ENCODE results near the gene TLE5.

Gene TLE5

GRCh38 chr19:3061182-3062161, 823 bp downstream of the TLE5 start:
- H3K4me3 ChIP-seq (ENCODE audit: control insufficient read depth in 1 of 7, extremely low read depth in 1 of 7, insufficient read depth in 4 of 7, low read depth in 2 of 7, low read length in 6 of 7): peak overlapping the region; percentile 70 to 87 (median 80)
- H3K36me3 ChIP-seq (ENCODE audit: control insufficient read depth in 4 of 4, insufficient read depth in 4 of 4, low read length in 3 of 4): peaks cover 6 to 34% (median 27%) of the 10 kb centered on the region in 4 experiments
- POLR2A ChIA-PET: interaction anchor here (0.5 to 1.3 kb wide), 3 partner anchors 8 to 378 kb away, joined by 3 to 5 read pairs (median 4); no protein-coding TSS in a partner anchor
- H3K27me3 ChIP-seq (replicated peaks in 2 of 5; ENCODE audit: control insufficient read depth in 4 of 5, insufficient read depth in 5 of 5, low read length in 4 of 5): no peaks in the 10 kb centered on the region
- no peaks in the 10 kb centered on the region for H3K9me3 ChIP-seq (ENCODE audit: control extremely low read depth in 1 of 5, control insufficient read depth in 4 of 5, insufficient read depth in 2 of 5, low read depth in 1 of 5, low read length in 4 of 5)
- peak; percentile 66 to 84 (median 78) for DNase-seq
- peak overlapping the region; percentile 40 to 75 for H3K27ac ChIP-seq (ENCODE audit: insufficient read depth in 1 of 2, low read depth in 1 of 2, low read length in 2 of 2, poor library complexity in 1 of 2, severe bottlenecking in 2 of 2)
- under 1% methylated on average over 45 of the region's 88 CpGs for WGBS (ENCODE audit: insufficient coverage)
- H3K4me1 ChIP-seq (ENCODE audit: control extremely low read depth in 1 of 4, control insufficient read depth in 4 of 4, insufficient read depth in 4 of 4, low read length in 3 of 4): peaks cover 0 to 40% (median 31%) of the 10 kb centered on the region in 4 experiments
- CTCF ChIA-PET: interaction anchor here (0.8 to 2.4 kb wide), 3 partner anchors 14 to 99 kb away, joined by 3 to 13 read pairs (median 6); no protein-coding TSS in a partner anchor

GRCh38 chr19:3060857-3061181, 1.5 kb downstream of the TLE5 start:
- Histone ChIP-seq H3K27ac (ENCODE audit: insufficient read depth in 1 of 2, low read depth in 1 of 2, low read length in 2 of 2, poor library complexity in 1 of 2, severe bottlenecking in 2 of 2) (peak overlapping the region; percentile 40 to 58), H3K36me3 (ENCODE audit: control insufficient read depth in 4 of 4, insufficient read depth in 4 of 4, low read length in 3 of 4) (peaks cover 6 to 40% (median 30%) of the 10 kb centered on the region in 4 experiments), H3K27me3 (replicated peaks in 2 of 5; ENCODE audit: control insufficient read depth in 4 of 5, insufficient read depth in 5 of 5, low read length in 4 of 5) (no peaks in the 10 kb centered on the region), H3K4me3 (ENCODE audit: control insufficient read depth in 1 of 7, extremely low read depth in 1 of 7, insufficient read depth in 4 of 7, low read depth in 2 of 7, low read length in 6 of 7) (peak overlapping the region; percentile 70 to 87 (median 80)), H3K9me3 (ENCODE audit: control extremely low read depth in 1 of 5, control insufficient read depth in 4 of 5, insufficient read depth in 2 of 5, low read depth in 1 of 5, low read length in 4 of 5) (no peaks in the 10 kb centered on the region), H3K4me1 (ENCODE audit: control extremely low read depth in 1 of 4, control insufficient read depth in 4 of 4, insufficient read depth in 4 of 4, low read length in 3 of 4) (peaks cover 0 to 36% (median 27%) of the 10 kb centered on the region in 4 experiments)
- DNase-seq: no peak
- 5% methylated on average over 3 of the region's 4 CpGs for WGBS (ENCODE audit: insufficient coverage)
- ChIA-PET POLR2A (interaction anchor here (0.8 kb wide), 1 partner anchor 38 kb away, joined by 3 read pairs; no protein-coding TSS in a partner anchor), CTCF (interaction anchor here (0.8 to 2.4 kb wide), 3 partner anchors 14 to 98 kb away, joined by 3 to 13 read pairs (median 6); no protein-coding TSS in a partner anchor)

GRCh38 chr19:3059653-3060052, 2.6 kb downstream of the TLE5 start:
- Histone ChIP-seq H3K9me3 (ENCODE audit: control extremely low read depth in 1 of 5, control insufficient read depth in 4 of 5, insufficient read depth in 2 of 5, low read depth in 1 of 5, low read length in 4 of 5) (no peaks in the 10 kb centered on the region), H3K4me1 (ENCODE audit: control extremely low read depth in 1 of 4, control insufficient read depth in 4 of 4, insufficient read depth in 4 of 4, low read length in 3 of 4) (peaks cover 0 to 28% (median 23%) of the 10 kb centered on the region in 4 experiments), H3K36me3 (ENCODE audit: control insufficient read depth in 4 of 4, insufficient read depth in 4 of 4, low read length in 3 of 4) (peaks cover 10 to 51% (median 39%) of the 10 kb centered on the region in 4 experiments), H3K27ac (ENCODE audit: insufficient read depth in 1 of 2, low read depth in 1 of 2, low read length in 2 of 2, poor library complexity in 1 of 2, severe bottlenecking in 2 of 2) (no peak overlapping the region), H3K4me3 (ENCODE audit: control insufficient read depth in 1 of 7, extremely low read depth in 1 of 7, insufficient read depth in 4 of 7, low read depth in 2 of 7, low read length in 6 of 7) (peak overlapping the region in 1 of 7 experiments; percentile 84), H3K27me3 (replicated peaks in 2 of 5; ENCODE audit: control insufficient read depth in 4 of 5, insufficient read depth in 5 of 5, low read length in 4 of 5) (no peaks in the 10 kb centered on the region)
- 91% methylated on average over 16 of the region's 16 CpGs for WGBS (ENCODE audit: insufficient coverage)
- ChIA-PET POLR2A (no interaction called here), CTCF (interaction anchor here (0.9 to 2.4 kb wide), 3 partner anchors 16 to 21 kb away, joined by 3 to 13 read pairs (median 6); no protein-coding TSS in a partner anchor)
- no peak for DNase-seq

GRCh38 chr19:3058821-3059314, 3.4 kb downstream of the TLE5 start:
- no peak overlapping the region for H3K4me3 ChIP-seq (ENCODE audit: control insufficient read depth in 1 of 7, extremely low read depth in 1 of 7, insufficient read depth in 4 of 7, low read depth in 2 of 7, low read length in 6 of 7)
- H3K4me1 ChIP-seq (ENCODE audit: control extremely low read depth in 1 of 4, control insufficient read depth in 4 of 4, insufficient read depth in 4 of 4, low read length in 3 of 4): peaks cover 0 to 28% (median 22%) of the 10 kb centered on the region in 4 experiments
- H3K27ac ChIP-seq (ENCODE audit: insufficient read depth in 1 of 2, low read depth in 1 of 2, low read length in 2 of 2, poor library complexity in 1 of 2, severe bottlenecking in 2 of 2): no peak overlapping the region
- 96% methylated on average over 9 of the region's 10 CpGs for WGBS (ENCODE audit: insufficient coverage)
- H3K27me3 ChIP-seq (replicated peaks in 2 of 5; ENCODE audit: control insufficient read depth in 4 of 5, insufficient read depth in 5 of 5, low read length in 4 of 5): no peaks in the 10 kb centered on the region
- no peak for DNase-seq
- CTCF ChIA-PET: interaction anchor here (1.2 to 1.7 kb wide), 4 partner anchors 21 to 101 kb away, joined by 3 to 5 read pairs (median 4); no protein-coding TSS in a partner anchor
- POLR2A ChIA-PET: no interaction called here
- H3K36me3 ChIP-seq (ENCODE audit: control insufficient read depth in 4 of 4, insufficient read depth in 4 of 4, low read length in 3 of 4): peaks cover 14 to 59% (median 44%) of the 10 kb centered on the region in 4 experiments
- no peaks in the 10 kb centered on the region for H3K9me3 ChIP-seq (ENCODE audit: control extremely low read depth in 1 of 5, control insufficient read depth in 4 of 5, insufficient read depth in 2 of 5, low read depth in 1 of 5, low read length in 4 of 5)

- no peaks in the 10 kb centered on the region for H3K9me3 ChIP-seq (ENCODE audit: control extremely low read depth in 1 of 5, control insufficient read depth in 4 of 5, insufficient read depth in 2 of 5, low read depth in 1 of 5, low read length in 4 of 5)
- no peaks in the 10 kb centered on the region for H3K27me3 ChIP-seq (replicated peaks in 2 of 5; ENCODE audit: control insufficient read depth in 4 of 5, insufficient read depth in 5 of 5, low read length in 4 of 5)
- 99% methylated on average over 15 of the region's 20 CpGs for WGBS (ENCODE audit: insufficient coverage)
- H3K4me3 ChIP-seq (ENCODE audit: control insufficient read depth in 1 of 7, extremely low read depth in 1 of 7, insufficient read depth in 4 of 7, low read depth in 2 of 7, low read length in 6 of 7): no peak overlapping the region
- H3K27ac ChIP-seq (ENCODE audit: insufficient read depth in 1 of 2, low read depth in 1 of 2, low read length in 2 of 2, poor library complexity in 1 of 2, severe bottlenecking in 2 of 2): no peak overlapping the region
- ChIA-PET CTCF (interaction anchor here (1.0 to 1.7 kb wide), 5 partner anchors 22 to 100 kb away, joined by 3 to 5 read pairs (median 3); no protein-coding TSS in a partner anchor), POLR2A (interaction anchor here (1.8 kb wide), 1 partner anchor 22 kb away, joined by 7 read pairs; no protein-coding TSS in a partner anchor)
- DNase-seq: no peak
- peaks cover 0 to 26% (median 20%) of the 10 kb centered on the region in 4 experiments for H3K4me1 ChIP-seq (ENCODE audit: control extremely low read depth in 1 of 4, control insufficient read depth in 4 of 4, insufficient read depth in 4 of 4, low read length in 3 of 4)
- peaks cover 14 to 65% (median 47%) of the 10 kb centered on the region in 4 experiments for H3K36me3 ChIP-seq (ENCODE audit: control insufficient read depth in 4 of 4, insufficient read depth in 4 of 4, low read length in 3 of 4)
Measured at GRCh38 chr19:3058009-3058820, 4.1 kb downstream of the TLE5 start.

GRCh38 chr19:3057275-3057714, 5.0 kb downstream of the TLE5 start:
- peaks cover 0 to 19% (median 13%) of the 10 kb centered on the region in 4 experiments for H3K4me1 ChIP-seq (ENCODE audit: control extremely low read depth in 1 of 4, control insufficient read depth in 4 of 4, insufficient read depth in 4 of 4, low read length in 3 of 4)
- no peak overlapping the region for H3K4me3 ChIP-seq (ENCODE audit: control insufficient read depth in 1 of 7, extremely low read depth in 1 of 7, insufficient read depth in 4 of 7, low read depth in 2 of 7, low read length in 6 of 7)
- ChIA-PET POLR2A (interaction anchor here (1.8 kb wide), 1 partner anchor 21 kb away, joined by 7 read pairs; no protein-coding TSS in a partner anchor), CTCF (interaction anchor here (1.7 kb wide), 1 partner anchor 96 kb away, joined by 4 read pairs; no protein-coding TSS in a partner anchor)
- H3K36me3 ChIP-seq (ENCODE audit: control insufficient read depth in 4 of 4, insufficient read depth in 4 of 4, low read length in 3 of 4): peaks cover 14 to 70% (median 50%) of the 10 kb centered on the region in 4 experiments
- H3K27ac ChIP-seq (ENCODE audit: insufficient read depth in 1 of 2, low read depth in 1 of 2, low read length in 2 of 2, poor library complexity in 1 of 2, severe bottlenecking in 2 of 2): no peak overlapping the region
- no peaks in the 10 kb centered on the region for H3K27me3 ChIP-seq (replicated peaks in 2 of 5; ENCODE audit: control insufficient read depth in 4 of 5, insufficient read depth in 5 of 5, low read length in 4 of 5)
- no peak for DNase-seq
- 96% methylated on average over 15 of the region's 26 CpGs for WGBS (ENCODE audit: insufficient coverage)
- no peaks in the 10 kb centered on the region for H3K9me3 ChIP-seq (ENCODE audit: control extremely low read depth in 1 of 5, control insufficient read depth in 4 of 5, insufficient read depth in 2 of 5, low read depth in 1 of 5, low read length in 4 of 5)

Measured in common myeloid progenitor, CD34-positive (primary cell).